Vagina (tissue), 2 donors: ENCODE results near the gene ADH7. TPM values are rescaled to one million over a fixed set of nuclear protein-coding genes. Genes with fewer than 3 reads are reported as not detected.

ENCODE experiments used
- DNase-seq, 2 donors: peaks; one replicate each; pipeline ENCODE4 v3.0.0-alpha.2; 2017; ENCODE audit errors: extremely low spot score in 2 of 2
- H3K27ac ChIP-seq: fragments of 200-600 bp; sonication (generic); one replicate; pipeline ENCODE4 v1.5.1; 2019
- H3K27me3 ChIP-seq: fragments of 200-600 bp; sonication (generic); one replicate; pipeline ENCODE4 v1.5.1; 2019
- H3K36me3 ChIP-seq, 2 donors: fragments of 200-600 bp; sonication (generic); one replicate each; pipeline ENCODE4 v1.5.1; 2017 to 2019
- H3K4me1 ChIP-seq: fragments of 200-600 bp; sonication (generic); one replicate; pipeline ENCODE4 v1.5.1; 2019
- H3K4me3 ChIP-seq, 2 donors: fragments of 200-600 bp; sonication (generic); 1 replicate in 1 of 2; 2 replicates in 1 of 2; pipeline ENCODE4 v1.5.1; 2016 to 2019
- H3K9me3 ChIP-seq: fragments of 200-600 bp; sonication (generic); one replicate; pipeline ENCODE4 v1.5.1; 2019
- POLR2A ChIP-seq, 2 donors: fragments of 450-650 bp; IDR thresholded peaks; one replicate each; pipeline ENCODE4 v1.6.1; 2017; ENCODE audit warnings: antibody characterized with exemption in 2 of 2, mild to moderate bottlenecking in 2 of 2, moderate library complexity in 2 of 2
- POLR2AphosphoS5 ChIP-seq, 2 donors: sonication (generic); formaldehyde crosslinking; IDR thresholded peaks; one replicate each; pipeline ENCODE4 v1.9.0; 2017; ENCODE audit warnings: antibody characterized with exemption in 2 of 2, mild to moderate bottlenecking in 2 of 2, low read depth in 1 of 2; ENCODE audit not compliant: insufficient read depth in 1 of 2
- intact Hi-C: fragments of 100-400 bp; cut with DNase I; formaldehyde crosslinking; loops from one replicate; pipeline ENCODE4 v1.15.1; 2023
- total RNA-seq: library from RNA; depleted of rRNA; stranded (reverse); fragments of >200 nt; gene quantifications from one replicate; pipeline ENCODE4 v1.2.3, GENCODE V29; 2016
- TF ChIP-seq, protein P1 (sequence below), 3 experiments: fragments of 450-650 bp in 2 of 3; fragments of 200-600 bp in 1 of 3; sonication (generic) in 1 of 3; IDR thresholded peaks; one replicate each; pipeline ENCODE4 v1.5.1; 2017 to 2019; ENCODE audit warnings: antibody characterized with exemption in 3 of 3, mild to moderate bottlenecking in 2 of 3, moderate library complexity in 2 of 3

ADH7 gene
- total RNA-seq, 1 donor from 2014 or later, result 11.8 TPM

DNA sequence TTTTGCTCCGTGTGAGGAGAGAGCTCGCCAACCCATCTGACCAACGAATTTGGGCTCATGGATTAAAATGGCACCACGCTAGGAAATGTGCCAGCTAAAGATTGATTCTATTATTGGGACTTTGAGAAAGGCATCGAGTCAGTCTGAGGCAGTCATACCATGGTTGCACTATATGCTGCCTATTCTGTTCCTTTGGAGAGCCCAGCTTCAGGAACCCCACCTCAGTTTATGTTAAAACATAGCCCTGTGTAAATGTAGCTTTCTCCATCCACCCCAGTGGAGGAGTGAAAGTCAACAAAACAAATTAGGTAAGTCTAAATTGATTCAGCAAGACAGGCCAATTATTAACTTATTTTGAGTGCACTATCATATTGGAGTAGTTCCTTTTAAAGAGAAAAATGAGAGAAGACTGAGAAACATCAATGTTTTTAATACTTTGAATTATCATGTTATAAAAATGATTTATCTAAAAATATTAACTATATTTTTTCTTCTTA lies 24.5 kb upstream of the ADH7 start:
- no peak for DNase-seq
- H3K36me3 ChIP-seq, result no peaks in the 10 kb centered on the region
- H3K27me3 ChIP-seq, result no peaks in the 10 kb centered on the region
- intact Hi-C loops, result no loop called here
- TF ChIP-seq, protein P1, sequence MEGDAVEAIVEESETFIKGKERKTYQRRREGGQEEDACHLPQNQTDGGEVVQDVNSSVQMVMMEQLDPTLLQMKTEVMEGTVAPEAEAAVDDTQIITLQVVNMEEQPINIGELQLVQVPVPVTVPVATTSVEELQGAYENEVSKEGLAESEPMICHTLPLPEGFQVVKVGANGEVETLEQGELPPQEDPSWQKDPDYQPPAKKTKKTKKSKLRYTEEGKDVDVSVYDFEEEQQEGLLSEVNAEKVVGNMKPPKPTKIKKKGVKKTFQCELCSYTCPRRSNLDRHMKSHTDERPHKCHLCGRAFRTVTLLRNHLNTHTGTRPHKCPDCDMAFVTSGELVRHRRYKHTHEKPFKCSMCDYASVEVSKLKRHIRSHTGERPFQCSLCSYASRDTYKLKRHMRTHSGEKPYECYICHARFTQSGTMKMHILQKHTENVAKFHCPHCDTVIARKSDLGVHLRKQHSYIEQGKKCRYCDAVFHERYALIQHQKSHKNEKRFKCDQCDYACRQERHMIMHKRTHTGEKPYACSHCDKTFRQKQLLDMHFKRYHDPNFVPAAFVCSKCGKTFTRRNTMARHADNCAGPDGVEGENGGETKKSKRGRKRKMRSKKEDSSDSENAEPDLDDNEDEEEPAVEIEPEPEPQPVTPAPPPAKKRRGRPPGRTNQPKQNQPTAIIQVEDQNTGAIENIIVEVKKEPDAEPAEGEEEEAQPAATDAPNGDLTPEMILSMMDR (IDR thresholded peaks at IDR 0.05), result no peak
- TF ChIP-seq POLR2AphosphoS5 (IDR thresholded peaks at IDR 0.05; ENCODE audit: insufficient read depth in 1 of 2, low read depth in 1 of 2) (no peak), POLR2A (IDR thresholded peaks at IDR 0.05) (no peak)
- no peak overlapping the region for H3K27ac ChIP-seq
- H3K4me1 ChIP-seq, result no peaks in the 10 kb centered on the region
- H3K9me3 ChIP-seq, result no peaks in the 10 kb centered on the region
- H3K4me3 ChIP-seq, result no peak overlapping the region

DNA sequence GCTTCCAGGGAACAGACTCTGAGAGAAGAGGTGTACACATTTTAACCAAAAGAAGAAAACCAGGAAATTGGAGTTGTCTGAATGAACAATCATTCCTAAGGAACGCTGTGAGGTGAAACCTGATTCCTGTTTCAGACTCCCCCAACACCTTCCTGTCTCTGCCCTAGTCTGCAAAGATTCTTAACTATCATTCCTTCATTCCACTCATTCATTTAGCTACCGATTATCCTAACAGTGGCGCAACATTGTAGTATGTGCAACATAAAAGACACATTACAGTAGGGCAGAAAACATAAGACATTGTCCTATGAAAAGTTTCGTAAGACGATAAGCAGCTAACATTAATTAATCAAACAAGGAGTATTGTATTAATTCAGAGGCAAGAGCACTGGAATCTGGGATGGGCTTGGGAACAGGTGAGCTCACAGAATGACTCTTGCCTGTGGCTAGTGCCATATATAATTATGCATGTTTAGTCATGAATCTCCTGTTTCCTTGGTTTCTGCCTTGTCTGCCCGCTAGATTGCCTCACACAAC lies 23.8 kb upstream of the ADH7 start:
- TF ChIP-seq POLR2AphosphoS5 (IDR thresholded peaks at IDR 0.05; ENCODE audit: insufficient read depth in 1 of 2, low read depth in 1 of 2) (no peak), POLR2A (IDR thresholded peaks at IDR 0.05) (no peak)
- TF ChIP-seq, protein P1 (IDR thresholded peaks at IDR 0.05), result no peak
- Histone ChIP-seq H3K4me3 (no peak overlapping the region), H3K27ac (no peak overlapping the region), H3K36me3 (no peaks in the 10 kb centered on the region), H3K9me3 (no peaks in the 10 kb centered on the region), H3K4me1 (no peaks in the 10 kb centered on the region), H3K27me3 (no peaks in the 10 kb centered on the region)
- intact Hi-C loops, result no loop called here
- DNase-seq, result no peak

GRCh38 chr4:99457676-99458075 lies 22.5 kb upstream of the ADH7 start:
- H3K9me3 ChIP-seq, result peaks cover under 1% of the 10 kb centered on the region

DNA sequence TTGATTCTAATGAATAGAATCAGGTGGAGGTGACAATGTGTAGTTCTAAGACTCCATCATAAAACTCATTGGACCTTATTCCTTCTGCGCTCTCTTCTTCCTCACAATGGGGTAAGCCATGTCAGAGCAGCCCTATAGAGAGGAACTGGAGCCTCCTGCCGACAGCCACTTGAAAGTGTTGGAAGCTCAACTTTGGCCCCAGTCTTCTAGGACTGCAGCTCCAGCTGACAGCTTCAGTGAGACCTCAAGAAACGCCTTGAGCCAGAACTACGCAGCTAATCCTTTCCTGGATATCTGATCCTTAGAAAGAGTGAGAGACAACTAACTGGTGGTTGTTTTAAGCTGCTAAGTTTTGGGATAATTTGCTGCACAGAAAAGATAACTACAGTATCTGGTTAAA lies 22.1 kb upstream of the ADH7 start:
- TF ChIP-seq POLR2A (IDR thresholded peaks at IDR 0.05), result no peak
- TF ChIP-seq POLR2AphosphoS5 (IDR thresholded peaks at IDR 0.05; ENCODE audit: insufficient read depth in 1 of 2, low read depth in 1 of 2), result no peak
- TF ChIP-seq, protein P1 (IDR thresholded peaks at IDR 0.05), result no peak
- no peak overlapping the region for H3K27ac ChIP-seq
- H3K4me3 ChIP-seq, result no peak overlapping the region
- H3K4me1 ChIP-seq, result no peaks in the 10 kb centered on the region
- intact Hi-C loops, result no loop called here
- H3K9me3 ChIP-seq, result peaks cover 4% of the 10 kb centered on the region
- no peaks in the 10 kb centered on the region for H3K27me3 ChIP-seq
- no peaks in the 10 kb centered on the region for H3K36me3 ChIP-seq
- DNase-seq, result no peak

More at GRCh38 chr4:99457676-99458075, 22.5 kb upstream of the ADH7 start:
- no peak for TF ChIP-seq POLR2AphosphoS5 (IDR thresholded peaks at IDR 0.05; ENCODE audit: insufficient read depth in 1 of 2, low read depth in 1 of 2)
- TF ChIP-seq, protein P1 (IDR thresholded peaks at IDR 0.05), result no peak
- TF ChIP-seq POLR2A (IDR thresholded peaks at IDR 0.05), result no peak
- H3K36me3 ChIP-seq, result no peaks in the 10 kb centered on the region
- no peaks in the 10 kb centered on the region for H3K27me3 ChIP-seq
- no peak for DNase-seq
- H3K4me3 ChIP-seq, result no peak overlapping the region
- intact Hi-C loops, result no loop called here
- no peaks in the 10 kb centered on the region for H3K4me1 ChIP-seq
- H3K27ac ChIP-seq, result no peak overlapping the region

GRCh38 chr4:99447513-99447912 lies 12.4 kb upstream of the ADH7 start:
- H3K4me3 ChIP-seq, result no peak overlapping the region
- TF ChIP-seq, protein P1 (IDR thresholded peaks at IDR 0.05), result no peak
- TF ChIP-seq POLR2A (IDR thresholded peaks at IDR 0.05), result no peak
- no peak for TF ChIP-seq POLR2AphosphoS5 (IDR thresholded peaks at IDR 0.05; ENCODE audit: insufficient read depth in 1 of 2, low read depth in 1 of 2)
- H3K9me3 ChIP-seq, result peaks cover 3% of the 10 kb centered on the region
- H3K4me1 ChIP-seq, result no peaks in the 10 kb centered on the region
- H3K27me3 ChIP-seq, result no peaks in the 10 kb centered on the region
- intact Hi-C loops, result no loop called here
- no peaks in the 10 kb centered on the region for H3K36me3 ChIP-seq
- no peak for DNase-seq
- no peak overlapping the region for H3K27ac ChIP-seq
